AG04450 (cell line): ENCODE results near the gene SLC49A3. TPM values are rescaled to one million over a fixed set of nuclear protein-coding genes. Genes with fewer than 3 reads are reported as not detected.

ENCODE experiments used
- CTCF ChIA-PET: fragments of 300-600, 350-600 bp; formaldehyde crosslinking; extraction: SDS; loops from one replicate; lab custom pipeline; 2022; ENCODE audit warnings: antibody characterized with exemption, inconsistent platforms; lab: Charles Lee
- POLR2A ChIA-PET: fragments of 350-600 bp; formaldehyde crosslinking; extraction: SDS; loops from one replicate; lab custom pipeline; 2021; ENCODE audit warnings: antibody characterized with exemption, inconsistent platforms; lab: Yijun Ruan, JAX
- DNase-seq: peaks from one replicate; pipeline ENCODE4 v3.0.0-alpha.2; 2011; ENCODE audit warnings: low read depth, low spot score
- H3K27ac ChIP-seq: one replicate; pipeline ENCODE4 v1.5.1; 2012; ENCODE audit warnings: low read depth, low read length, control low read depth
- H3K27me3 ChIP-seq: one replicate; pipeline ENCODE4 v1.6.0; 2012; ENCODE audit warnings: low read length; ENCODE audit not compliant: control insufficient read depth, insufficient read depth
- H3K4me3 ChIP-seq: 2 replicates; pipeline ENCODE4 v1.5.1; 2011; ENCODE audit warnings: mild to moderate bottlenecking, low read depth, low read length, control low read depth
- H3K9me3 ChIP-seq: 2 replicates; pipeline ENCODE4 v1.5.1; 2012; ENCODE audit warnings: low read length; ENCODE audit not compliant: control insufficient read depth, insufficient read depth
- polyA plus RNA-seq: library from polyadenylated mRNA; depleted of rRNA; stranded (reverse); fragments of >200 nt; gene quantifications from 2 replicates; pipeline ENCODE4 v1.2.3, GENCODE V29; 2011
- TF ChIP-seq, protein P1 (sequence below): IDR thresholded peaks from 2 replicates; pipeline ENCODE4 v1.5.1; 2011; ENCODE audit warnings: low read depth, low read length, control low read depth, inconsistent platforms

SLC49A3 gene
- polyA plus RNA-seq, 1 experiment, result not detected

GRCh38 chr4:726235-726787 is 37.4 kb upstream of the SLC49A3 start:
- POLR2A ChIA-PET, result interaction anchor here (0.7 kb wide), 1 partner anchor 23 kb away, joined by 3 read pairs; no protein-coding TSS in a partner anchor
- TF ChIP-seq, protein P1, sequence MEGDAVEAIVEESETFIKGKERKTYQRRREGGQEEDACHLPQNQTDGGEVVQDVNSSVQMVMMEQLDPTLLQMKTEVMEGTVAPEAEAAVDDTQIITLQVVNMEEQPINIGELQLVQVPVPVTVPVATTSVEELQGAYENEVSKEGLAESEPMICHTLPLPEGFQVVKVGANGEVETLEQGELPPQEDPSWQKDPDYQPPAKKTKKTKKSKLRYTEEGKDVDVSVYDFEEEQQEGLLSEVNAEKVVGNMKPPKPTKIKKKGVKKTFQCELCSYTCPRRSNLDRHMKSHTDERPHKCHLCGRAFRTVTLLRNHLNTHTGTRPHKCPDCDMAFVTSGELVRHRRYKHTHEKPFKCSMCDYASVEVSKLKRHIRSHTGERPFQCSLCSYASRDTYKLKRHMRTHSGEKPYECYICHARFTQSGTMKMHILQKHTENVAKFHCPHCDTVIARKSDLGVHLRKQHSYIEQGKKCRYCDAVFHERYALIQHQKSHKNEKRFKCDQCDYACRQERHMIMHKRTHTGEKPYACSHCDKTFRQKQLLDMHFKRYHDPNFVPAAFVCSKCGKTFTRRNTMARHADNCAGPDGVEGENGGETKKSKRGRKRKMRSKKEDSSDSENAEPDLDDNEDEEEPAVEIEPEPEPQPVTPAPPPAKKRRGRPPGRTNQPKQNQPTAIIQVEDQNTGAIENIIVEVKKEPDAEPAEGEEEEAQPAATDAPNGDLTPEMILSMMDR, result no peak
- Histone ChIP-seq H3K27me3 (no peaks in the 10 kb centered on the region), H3K27ac (peak overlapping the region; percentile 80), H3K4me3 (no peak overlapping the region), H3K9me3 (peaks cover 28% of the 10 kb centered on the region)
- no peak for DNase-seq
- CTCF ChIA-PET, result no interaction called here

- H3K27ac ChIP-seq, result peak overlapping the region; percentile 80
- H3K4me3 ChIP-seq, result no peak overlapping the region
Measured at GRCh38 chr4:725391-726234, 36.7 kb upstream of the SLC49A3 start.

GRCh38 chr4:723751-724530 is 35.0 kb upstream of the SLC49A3 start:
- no peak for DNase-seq
- no peaks in the 10 kb centered on the region for H3K27me3 ChIP-seq
- H3K27ac ChIP-seq, result no peak overlapping the region
- no peak overlapping the region for H3K4me3 ChIP-seq
- ChIA-PET POLR2A (no interaction called here), CTCF (interaction anchor here (2.1 kb wide), 1 partner anchor 18 kb away, joined by 5 read pairs; no protein-coding TSS in a partner anchor)
- peaks cover 32% of the 10 kb centered on the region for H3K9me3 ChIP-seq
- TF ChIP-seq, protein P1, result no peak

More at GRCh38 chr4:725391-726234, 36.7 kb upstream of the SLC49A3 start:
- H3K9me3 ChIP-seq, result peaks cover 25% of the 10 kb centered on the region
- ChIA-PET POLR2A (no interaction called here), CTCF (interaction anchor here (2.1 kb wide), 1 partner anchor 17 kb away, joined by 5 read pairs; no protein-coding TSS in a partner anchor)
- no peak for DNase-seq
- no peaks in the 10 kb centered on the region for H3K27me3 ChIP-seq
- TF ChIP-seq, protein P1, result no peak

DNA sequence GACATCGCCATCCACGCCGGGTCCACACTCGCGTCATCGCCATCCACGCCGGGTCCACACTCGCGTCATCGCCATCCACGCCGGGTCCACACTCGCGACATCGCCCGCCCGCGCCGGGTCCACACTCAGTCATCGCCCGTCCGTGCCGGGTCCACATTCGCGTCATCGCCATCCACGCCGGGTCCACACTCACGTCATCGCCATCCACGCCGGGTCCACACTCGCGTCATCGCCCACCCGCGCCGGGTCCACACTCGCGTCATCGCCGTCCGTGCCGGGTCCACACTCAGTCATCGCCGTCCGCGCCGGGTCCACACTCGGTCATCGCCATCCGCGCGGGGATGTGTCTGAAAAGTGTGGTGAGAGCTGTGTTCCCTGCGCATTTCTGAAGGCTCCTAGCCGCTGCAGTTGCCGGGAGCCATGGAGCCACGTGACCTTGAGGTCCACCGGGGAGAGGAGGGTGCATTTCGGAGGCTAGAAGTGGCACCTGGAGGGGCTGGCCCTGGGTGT is 34.0 kb upstream of the SLC49A3 start:
- ChIA-PET POLR2A (no interaction called here), CTCF (interaction anchor here (1.8 kb wide), 1 partner anchor 20 kb away, joined by 4 read pairs; no protein-coding TSS in a partner anchor)
- Histone ChIP-seq H3K9me3 (peaks cover 36% of the 10 kb centered on the region), H3K27ac (no peak overlapping the region), H3K27me3 (no peaks in the 10 kb centered on the region), H3K4me3 (no peak overlapping the region)
- DNase-seq, result no peak
- TF ChIP-seq, protein P1, result no peak
